Activated naive CD8-positive, alpha-beta T cell treated with anti-CD3 and anti-CD28 coated beads, Interleukin-2, amount 10 ng/mL, durations not matched to agents 7 days and 5 days (primary cell): ENCODE results near the gene C17orf67. TPM values are rescaled to one million over a fixed set of nuclear protein-coding genes. Genes with fewer than 3 reads are reported as not detected.
"Not testable (repeated sequence)": the region's sequence is repeated elsewhere in the genome, so short reads cannot be mapped to it uniquely, and the experiment has no call there.

Source experiments
- ATAC-seq: fragments of 150-1000 bp; cut with Tn5 transposase; one replicate; pipeline ENCODE4 v1.10.0; 2021; ENCODE audit warnings: low read depth, moderate library complexity
- POLR2A ChIA-PET: fragments of 350-600 bp; sonication (Branson Sonifier 250); formaldehyde crosslinking; loops from one replicate; lab custom pipeline; 2021; ENCODE audit warnings: antibody characterized with exemption; lab: Charles Lee
- DNase-seq: peaks from one replicate; pipeline ENCODE4 v3.0.0; 2021
- H3K27ac Mint-ChIP-seq: one replicate; pipeline ENCODE4 v1.8.0; 2022; ENCODE audit warnings: mild to moderate bottlenecking, mixed read lengths
- H3K27me3 Mint-ChIP-seq: one replicate; pipeline ENCODE4 v1.8.0; 2022; ENCODE audit warnings: mild to moderate bottlenecking, moderate library complexity, mixed read lengths
- H3K36me3 Mint-ChIP-seq: one replicate; pipeline ENCODE4 v1.8.0; 2021; ENCODE audit warnings: mild to moderate bottlenecking, mixed read lengths
- H3K4me1 Mint-ChIP-seq: one replicate; pipeline ENCODE4 v1.8.0; 2021; ENCODE audit warnings: mixed read lengths
- H3K4me3 Mint-ChIP-seq: one replicate; pipeline ENCODE4 v1.8.0; 2022; ENCODE audit warnings: mild to moderate bottlenecking, moderate library complexity, mixed read lengths
- H3K9me3 Mint-ChIP-seq: one replicate; pipeline ENCODE4 v1.8.0; 2021; ENCODE audit warnings: mixed read lengths
- total RNA-seq, 2 experiments: library from RNA; stranded (reverse); gene quantifications; one replicate each; pipeline ENCODE4 v1.2.3, GENCODE V29; 2021

Gene C17orf67
- total RNA-seq, 2 experiments from 2014 or later: 5.1 to 5.4 TPM

- Mint-ChIP-seq H3K4me1 (no peaks in the 10 kb centered on the region), H3K27ac (no peak overlapping the region), H3K36me3 (no peaks in the 10 kb centered on the region), H3K4me3 (no peak overlapping the region), H3K9me3 (no peaks in the 10 kb centered on the region), H3K27me3 (no peaks in the 10 kb centered on the region)
- no peak for DNase-seq
- POLR2A ChIA-PET: no interaction called here
- ATAC-seq: no peak
These were observed 60.6 kb downstream of the C17orf67 start for GRCh38 chr17:56773124-56773523.

- POLR2A ChIA-PET: no interaction called here
- Mint-ChIP-seq H3K9me3 (no peaks in the 10 kb centered on the region), H3K4me3 (no peak overlapping the region), H3K36me3 (no peaks in the 10 kb centered on the region), H3K27ac (no peak overlapping the region), H3K4me1 (no peaks in the 10 kb centered on the region), H3K27me3 (peaks cover 2% of the 10 kb centered on the region)
- DNase-seq: no peak
- no peak for ATAC-seq
These were observed 61.3 kb downstream of the C17orf67 start for GRCh38 chr17:56772442-56772841.

- H3K4me1 Mint-ChIP-seq: no peaks in the 10 kb centered on the region
- H3K27ac Mint-ChIP-seq: no peak overlapping the region
- peaks cover 5% of the 10 kb centered on the region for H3K27me3 Mint-ChIP-seq
- no peaks in the 10 kb centered on the region for H3K9me3 Mint-ChIP-seq
- POLR2A ChIA-PET: no interaction called here
- H3K4me3 Mint-ChIP-seq: no peak overlapping the region
- DNase-seq: no peak
- ATAC-seq: no peak
- no peaks in the 10 kb centered on the region for H3K36me3 Mint-ChIP-seq
These were observed 61.7 kb downstream of the C17orf67 start for GRCh38 chr17:56771975-56772374.

GRCh38 chr17:56771563-56771962, 62.2 kb downstream of the C17orf67 start:
- H3K4me3 Mint-ChIP-seq: no peak overlapping the region
- ATAC-seq (no peak), DNase-seq (no peak)
- no peaks in the 10 kb centered on the region for H3K4me1 Mint-ChIP-seq
- H3K9me3 Mint-ChIP-seq: no peaks in the 10 kb centered on the region
- POLR2A ChIA-PET: no interaction called here
- H3K36me3 Mint-ChIP-seq: no peaks in the 10 kb centered on the region
- H3K27ac Mint-ChIP-seq: no peak overlapping the region
- H3K27me3 Mint-ChIP-seq: peaks cover 8% of the 10 kb centered on the region

- no peak overlapping the region for H3K27ac Mint-ChIP-seq
- ATAC-seq (no peak), DNase-seq (no peak)
- peaks cover 12% of the 10 kb centered on the region for H3K27me3 Mint-ChIP-seq
- H3K36me3 Mint-ChIP-seq: no peaks in the 10 kb centered on the region
- H3K4me3 Mint-ChIP-seq: no peak overlapping the region
- POLR2A ChIA-PET: no interaction called here
- no peaks in the 10 kb centered on the region for H3K4me1 Mint-ChIP-seq
- no peaks in the 10 kb centered on the region for H3K9me3 Mint-ChIP-seq
These were observed 63.3 kb downstream of the C17orf67 start for GRCh38 chr17:56770427-56770826.

GRCh38 chr17:56765449-56765848, 68.3 kb downstream of the C17orf67 start:
- Mint-ChIP-seq H3K27ac (no peak overlapping the region), H3K27me3 (peaks cover 14% of the 10 kb centered on the region), H3K36me3 (peaks cover 4% of the 10 kb centered on the region), H3K9me3 (peaks cover 1% of the 10 kb centered on the region), H3K4me1 (peaks cover 12% of the 10 kb centered on the region), H3K4me3 (no peak overlapping the region)
- POLR2A ChIA-PET: no interaction called here
- DNase-seq: no peak
- ATAC-seq: no peak

- Mint-ChIP-seq H3K4me3 (peak overlapping the region; percentile 17), H3K27me3 (peaks cover 14% of the 10 kb centered on the region), H3K4me1 (peaks cover 12% of the 10 kb centered on the region), H3K9me3 (peaks cover 1% of the 10 kb centered on the region), H3K36me3 (peaks cover 4% of the 10 kb centered on the region), H3K27ac (peak overlapping the region; percentile 69)
- peak; percentile 93 for ATAC-seq
- DNase-seq: no peak
- POLR2A ChIA-PET: no interaction called here
These were observed 70.7 kb downstream of the C17orf67 start for GRCh38 chr17:56762988-56763387.

- Mint-ChIP-seq H3K4me1 (peaks cover 12% of the 10 kb centered on the region), H3K36me3 (peaks cover 4% of the 10 kb centered on the region), H3K4me3 (no peak overlapping the region), H3K9me3 (peaks cover 1% of the 10 kb centered on the region), H3K27ac (no peak overlapping the region), H3K27me3 (peaks cover 11% of the 10 kb centered on the region)
- POLR2A ChIA-PET: no interaction called here
- DNase-seq: no peak
- no peak for ATAC-seq
These were observed 71.6 kb downstream of the C17orf67 start for GRCh38 chr17:56762144-56762543.

GRCh38 chr17:56761387-56761786, 72.3 kb downstream of the C17orf67 start:
- Mint-ChIP-seq H3K4me1 (peaks cover 12% of the 10 kb centered on the region), H3K27ac (no peak overlapping the region), H3K9me3 (peaks cover 1% of the 10 kb centered on the region), H3K4me3 (no peak overlapping the region), H3K27me3 (peaks cover 5% of the 10 kb centered on the region), H3K36me3 (peaks cover 4% of the 10 kb centered on the region)
- ATAC-seq (no peak), DNase-seq (no peak)
- POLR2A ChIA-PET: no interaction called here

GRCh38 chr17:56757611-56758010, 76.1 kb downstream of the C17orf67 start:
- DNase-seq, ATAC-seq, H3K27ac Mint-ChIP-seq, H3K4me1 Mint-ChIP-seq, H3K4me3 Mint-ChIP-seq, H3K27me3 Mint-ChIP-seq, H3K36me3 Mint-ChIP-seq, POLR2A ChIA-PET, H3K9me3 Mint-ChIP-seq: not testable (repeated sequence)

GRCh38 chr17:56756536-56756935, 77.2 kb downstream of the C17orf67 start:
- DNase-seq (no peak), ATAC-seq (no peak)
- H3K4me3 Mint-ChIP-seq: no peak overlapping the region
- H3K27me3 Mint-ChIP-seq: no peaks in the 10 kb centered on the region
- no peaks in the 10 kb centered on the region for H3K36me3 Mint-ChIP-seq
- POLR2A ChIA-PET: no interaction called here
- peak overlapping the region; percentile 18 for H3K27ac Mint-ChIP-seq
- peaks cover 1% of the 10 kb centered on the region for H3K9me3 Mint-ChIP-seq
- H3K4me1 Mint-ChIP-seq: peaks cover 4% of the 10 kb centered on the region

GRCh38 chr17:56755310-56755709, 78.4 kb downstream of the C17orf67 start:
- H3K36me3 Mint-ChIP-seq: no peaks in the 10 kb centered on the region
- ATAC-seq (no peak), DNase-seq (no peak)
- no peak overlapping the region for H3K27ac Mint-ChIP-seq
- no peak overlapping the region for H3K4me3 Mint-ChIP-seq
- no peaks in the 10 kb centered on the region for H3K27me3 Mint-ChIP-seq
- H3K4me1 Mint-ChIP-seq: peaks cover 8% of the 10 kb centered on the region
- POLR2A ChIA-PET: interaction anchor here (0.6 to 0.7 kb wide), 3 partner anchors 14 to 160 kb away, joined by 3 to 4 read pairs (median 4); no protein-coding TSS in a partner anchor
- no peaks in the 10 kb centered on the region for H3K9me3 Mint-ChIP-seq

GRCh38 chr17:56754523-56755208, 79.1 kb downstream of the C17orf67 start:
- peak overlapping the region; percentile 62 for H3K27ac Mint-ChIP-seq
- H3K4me3 Mint-ChIP-seq: no peak overlapping the region
- ATAC-seq: peak; percentile 70

GRCh38 chr17:56752263-56752836, 81.4 kb downstream of the C17orf67 start:
- Mint-ChIP-seq H3K4me3 (no peak overlapping the region), H3K9me3 (peaks cover 3% of the 10 kb centered on the region), H3K4me1 (peaks cover 15% of the 10 kb centered on the region), H3K36me3 (no peaks in the 10 kb centered on the region), H3K27ac (no peak overlapping the region), H3K27me3 (peaks cover 2% of the 10 kb centered on the region)
- DNase-seq (no peak), ATAC-seq (no peak)
- POLR2A ChIA-PET: no interaction called here

More at GRCh38 chr17:56754523-56755208, 79.1 kb downstream of the C17orf67 start:
- Mint-ChIP-seq H3K9me3 (no peaks in the 10 kb centered on the region), H3K27me3 (no peaks in the 10 kb centered on the region), H3K4me1 (peaks cover 12% of the 10 kb centered on the region), H3K36me3 (no peaks in the 10 kb centered on the region)
- DNase-seq: no peak
- POLR2A ChIA-PET: interaction anchor here (0.6 to 0.7 kb wide), 2 partner anchors 15 to 159 kb away, joined by 3 to 4 read pairs; no protein-coding TSS in a partner anchor
